Astrocyte (in vitro differentiated cells and primary cell): ENCODE measurements around the gene HCRTR1. TPM values are rescaled to one million over a fixed set of nuclear protein-coding genes. Genes with fewer than 3 reads are reported as not detected.

Experiments used
- DNase-seq: peaks from one replicate; pipeline ENCODE4 v3.0.0-alpha.2; 2010; ENCODE audit warnings: low read depth
- FAIRE-seq: peaks from 2 replicates; lab custom pipeline; 2011; peaks lifted over from hg19 to GRCh38; lab: Jason Lieb, UNC
- H2AFZ ChIP-seq: 2 replicates; pipeline ENCODE4 v1.6.0; 2012; ENCODE audit warnings: low read depth, low read length, inconsistent platforms
- H3K27ac ChIP-seq: 2 replicates; pipeline ENCODE4 v1.5.1; 2011; ENCODE audit warnings: low read depth, low read length, inconsistent platforms
- H3K27me3 ChIP-seq: 2 replicates; pipeline ENCODE4 v1.6.0; 2011; ENCODE audit warnings: low read length, inconsistent platforms; ENCODE audit not compliant: insufficient read depth
- H3K36me3 ChIP-seq: 2 replicates; pipeline ENCODE4 v1.5.1; 2011; ENCODE audit warnings: low read length, inconsistent platforms; ENCODE audit not compliant: insufficient read depth
- H3K4me1 ChIP-seq: 2 replicates; pipeline ENCODE4 v1.5.1; 2011; ENCODE audit warnings: low read length, inconsistent platforms; ENCODE audit not compliant: insufficient read depth
- H3K4me2 ChIP-seq: 2 replicates; pipeline ENCODE4 v1.6.0; 2012; ENCODE audit warnings: low read length, inconsistent platforms
- H3K4me3 ChIP-seq: 2 replicates; pipeline ENCODE4 v1.5.1; 2011; ENCODE audit warnings: low read depth, mild to moderate bottlenecking, low read length, inconsistent platforms; ENCODE audit not compliant: insufficient read depth
- H3K79me2 ChIP-seq: 2 replicates; pipeline ENCODE4 v1.6.0; 2012; ENCODE audit warnings: mild to moderate bottlenecking, low read length, inconsistent platforms; ENCODE audit not compliant: insufficient read depth
- H3K9ac ChIP-seq: 2 replicates; pipeline ENCODE4 v1.6.0; 2012; ENCODE audit warnings: mild to moderate bottlenecking, low read length, inconsistent platforms
- H3K9me3 ChIP-seq: 2 replicates; pipeline ENCODE4 v1.5.1; 2012; ENCODE audit warnings: low read depth, mild to moderate bottlenecking, low read length, inconsistent platforms; ENCODE audit not compliant: insufficient read depth
- H4K20me1 ChIP-seq: 2 replicates; pipeline ENCODE4 v1.6.0; 2012; ENCODE audit warnings: low read length, inconsistent platforms; ENCODE audit not compliant: insufficient read depth
- H3K27ac Mint-ChIP-seq: one replicate; pipeline ENCODE4 v1.8.0; 2021; ENCODE audit warnings: mild to moderate bottlenecking, mixed read lengths; ENCODE audit not compliant: unreplicated experiment
- H3K27me3 Mint-ChIP-seq: one replicate; pipeline ENCODE4 v1.8.0; 2021; ENCODE audit warnings: low read depth, mixed read lengths; ENCODE audit not compliant: unreplicated experiment
- H3K36me3 Mint-ChIP-seq: one replicate; pipeline ENCODE4 v1.8.0; 2021; ENCODE audit warnings: low read depth, mixed read lengths; ENCODE audit not compliant: unreplicated experiment
- H3K4me1 Mint-ChIP-seq: one replicate; pipeline ENCODE4 v1.8.0; 2021; ENCODE audit warnings: low read depth, mixed read lengths; ENCODE audit not compliant: unreplicated experiment
- H3K4me3 Mint-ChIP-seq: one replicate; pipeline ENCODE4 v1.8.0; 2021; ENCODE audit warnings: mild to moderate bottlenecking, moderate library complexity, mixed read lengths; ENCODE audit not compliant: unreplicated experiment
- H3K9me3 Mint-ChIP-seq: one replicate; pipeline ENCODE4 v1.8.0; 2021; ENCODE audit warnings: mild to moderate bottlenecking, mixed read lengths; ENCODE audit not compliant: unreplicated experiment
- EZH2 ChIP-seq: IDR thresholded peaks from 2 replicates; pipeline ENCODE4 v1.6.1; 2012; ENCODE audit warnings: mild to moderate bottlenecking, low read length, inconsistent platforms; ENCODE audit not compliant: insufficient read depth
- total RNA-seq: library from RNA; stranded (reverse); gene quantifications from 2 replicates; pipeline ENCODE4 v1.2.1, GENCODE V29; 2021
- TF ChIP-seq, protein P1 (sequence below): IDR thresholded peaks from 2 replicates; pipeline ENCODE4 v1.5.1; 2011; ENCODE audit warnings: low read depth, mild to moderate bottlenecking, inconsistent platforms, low read length, moderate library complexity; ENCODE audit not compliant: insufficient read depth

Gene HCRTR1
- total RNA-seq, 1 donor from 2014 or later, result not detected

GRCh38 chr1:31646259-31646960 lies 28.9 kb downstream of the HCRTR1 start:
- Mint-ChIP-seq H3K4me1 (peaks cover 19% of the 10 kb centered on the region), H3K27ac (peak overlapping the region; percentile 35), H3K4me3 (peak overlapping the region; percentile 97), H3K27me3 (no peaks in the 10 kb centered on the region), H3K36me3 (peaks cover 2% of the 10 kb centered on the region), H3K9me3 (no peaks in the 10 kb centered on the region)
- Histone ChIP-seq H3K9ac (no peak overlapping the region), H3K79me2 (peaks cover 29% of the 10 kb centered on the region), H3K4me1 (peaks cover 25% of the 10 kb centered on the region), H3K36me3 (no peaks in the 10 kb centered on the region), H3K27ac (peak overlapping the region; percentile 59), H3K9me3 (no peaks in the 10 kb centered on the region), H3K4me3 (no peak overlapping the region), H3K27me3 (no peaks in the 10 kb centered on the region), H3K4me2 (peak overlapping the region; percentile 14), H2AFZ (no peak overlapping the region), H4K20me1 (peaks cover 3% of the 10 kb centered on the region)
- TF ChIP-seq, protein P1, sequence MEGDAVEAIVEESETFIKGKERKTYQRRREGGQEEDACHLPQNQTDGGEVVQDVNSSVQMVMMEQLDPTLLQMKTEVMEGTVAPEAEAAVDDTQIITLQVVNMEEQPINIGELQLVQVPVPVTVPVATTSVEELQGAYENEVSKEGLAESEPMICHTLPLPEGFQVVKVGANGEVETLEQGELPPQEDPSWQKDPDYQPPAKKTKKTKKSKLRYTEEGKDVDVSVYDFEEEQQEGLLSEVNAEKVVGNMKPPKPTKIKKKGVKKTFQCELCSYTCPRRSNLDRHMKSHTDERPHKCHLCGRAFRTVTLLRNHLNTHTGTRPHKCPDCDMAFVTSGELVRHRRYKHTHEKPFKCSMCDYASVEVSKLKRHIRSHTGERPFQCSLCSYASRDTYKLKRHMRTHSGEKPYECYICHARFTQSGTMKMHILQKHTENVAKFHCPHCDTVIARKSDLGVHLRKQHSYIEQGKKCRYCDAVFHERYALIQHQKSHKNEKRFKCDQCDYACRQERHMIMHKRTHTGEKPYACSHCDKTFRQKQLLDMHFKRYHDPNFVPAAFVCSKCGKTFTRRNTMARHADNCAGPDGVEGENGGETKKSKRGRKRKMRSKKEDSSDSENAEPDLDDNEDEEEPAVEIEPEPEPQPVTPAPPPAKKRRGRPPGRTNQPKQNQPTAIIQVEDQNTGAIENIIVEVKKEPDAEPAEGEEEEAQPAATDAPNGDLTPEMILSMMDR, result no peak
- DNase-seq (no peak), FAIRE-seq (no peak)

- Histone ChIP-seq H3K9ac (no peak overlapping the region), H3K9me3 (no peaks in the 10 kb centered on the region), H3K27me3 (no peaks in the 10 kb centered on the region), H3K4me3 (no peak overlapping the region), H3K36me3 (no peaks in the 10 kb centered on the region), H3K27ac (peak overlapping the region; percentile 59), H3K4me1 (peaks cover 25% of the 10 kb centered on the region), H2AFZ (no peak overlapping the region), H3K79me2 (peaks cover 25% of the 10 kb centered on the region), H4K20me1 (no peaks in the 10 kb centered on the region), H3K4me2 (peak overlapping the region; percentile 14)
- FAIRE-seq (no peak), DNase-seq (peak; percentile 79)
- Mint-ChIP-seq H3K36me3 (peaks cover 2% of the 10 kb centered on the region), H3K4me3 (peak overlapping the region; percentile 97), H3K4me1 (peaks cover 19% of the 10 kb centered on the region), H3K27me3 (peaks cover 2% of the 10 kb centered on the region), H3K9me3 (no peaks in the 10 kb centered on the region), H3K27ac (peak overlapping the region; percentile 35)
- TF ChIP-seq, protein P1, result no peak
- no peak for TF ChIP-seq EZH2
Observed at GRCh38 chr1:31647106-31647505, 29.6 kb downstream of the HCRTR1 start.

DNA sequence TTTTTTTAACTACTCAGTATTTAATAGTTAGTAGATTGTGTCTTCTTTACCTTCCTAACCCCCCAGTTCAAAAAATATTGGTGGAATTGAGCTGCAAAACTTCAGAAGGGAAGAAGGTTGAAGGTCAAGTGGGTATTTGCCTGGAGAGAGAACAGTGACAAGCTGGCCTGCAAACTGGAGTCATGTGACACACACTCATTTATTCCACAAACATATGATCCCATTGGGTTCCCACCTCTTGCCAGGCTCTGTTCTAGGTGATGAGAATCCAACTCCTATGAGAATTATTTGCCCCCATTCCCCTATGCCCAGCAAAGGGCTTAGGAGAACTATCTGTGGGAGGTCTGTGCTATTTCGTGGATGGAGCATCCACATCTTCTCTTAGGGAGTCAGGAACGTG lies 30.7 kb downstream of the HCRTR1 start:
- TF ChIP-seq EZH2, result no peak
- Histone ChIP-seq H3K9me3 (no peaks in the 10 kb centered on the region), H3K79me2 (peaks cover 14% of the 10 kb centered on the region), H2AFZ (no peak overlapping the region), H3K4me3 (no peak overlapping the region), H3K4me1 (peaks cover 25% of the 10 kb centered on the region), H4K20me1 (no peaks in the 10 kb centered on the region), H3K27ac (no peak overlapping the region), H3K36me3 (peaks cover 4% of the 10 kb centered on the region), H3K27me3 (no peaks in the 10 kb centered on the region), H3K9ac (no peak overlapping the region), H3K4me2 (no peak overlapping the region)
- H3K4me3 Mint-ChIP-seq, result no peak overlapping the region
- H3K9me3 Mint-ChIP-seq, result no peaks in the 10 kb centered on the region
- peaks cover 8% of the 10 kb centered on the region for H3K36me3 Mint-ChIP-seq
- peaks cover 15% of the 10 kb centered on the region for H3K4me1 Mint-ChIP-seq
- no peak for DNase-seq
- H3K27me3 Mint-ChIP-seq, result peaks cover 2% of the 10 kb centered on the region
- no peak overlapping the region for H3K27ac Mint-ChIP-seq
- no peak for FAIRE-seq
